NOMO-1 treated with dmso at 0.1 percent for 144 hours (cell line): Measurements from ENCODE around the gene NPBWR2.

ENCODE experiments used
- DNase-seq: peaks from one replicate; lab custom pipeline; 2025; ENCODE audit not compliant: unreplicated experiment; lab: John Stamatoyannopoulos, UW

The NPBWR2 gene

DNA sequence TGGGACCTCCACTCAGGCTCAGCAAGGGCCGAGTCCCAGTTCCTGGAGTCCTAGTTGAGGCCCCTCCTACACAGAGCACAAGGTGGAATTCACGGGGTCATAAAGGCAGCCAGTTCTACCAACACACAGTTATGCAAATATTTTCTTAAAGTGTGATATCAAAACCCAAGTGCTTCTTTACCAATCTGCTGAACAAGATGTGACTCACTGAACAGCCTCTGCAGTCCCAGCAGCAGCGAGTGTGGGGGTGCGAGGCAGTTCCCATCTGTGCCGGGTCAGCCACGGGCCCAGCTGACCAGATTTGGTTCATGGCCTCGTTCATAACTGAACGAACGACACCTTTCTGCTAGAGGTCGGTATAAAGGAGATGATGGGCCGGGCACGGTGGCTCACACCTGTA lies 48.8 kb downstream of the NPBWR2 start:
- no peak for DNase-seq

DNA sequence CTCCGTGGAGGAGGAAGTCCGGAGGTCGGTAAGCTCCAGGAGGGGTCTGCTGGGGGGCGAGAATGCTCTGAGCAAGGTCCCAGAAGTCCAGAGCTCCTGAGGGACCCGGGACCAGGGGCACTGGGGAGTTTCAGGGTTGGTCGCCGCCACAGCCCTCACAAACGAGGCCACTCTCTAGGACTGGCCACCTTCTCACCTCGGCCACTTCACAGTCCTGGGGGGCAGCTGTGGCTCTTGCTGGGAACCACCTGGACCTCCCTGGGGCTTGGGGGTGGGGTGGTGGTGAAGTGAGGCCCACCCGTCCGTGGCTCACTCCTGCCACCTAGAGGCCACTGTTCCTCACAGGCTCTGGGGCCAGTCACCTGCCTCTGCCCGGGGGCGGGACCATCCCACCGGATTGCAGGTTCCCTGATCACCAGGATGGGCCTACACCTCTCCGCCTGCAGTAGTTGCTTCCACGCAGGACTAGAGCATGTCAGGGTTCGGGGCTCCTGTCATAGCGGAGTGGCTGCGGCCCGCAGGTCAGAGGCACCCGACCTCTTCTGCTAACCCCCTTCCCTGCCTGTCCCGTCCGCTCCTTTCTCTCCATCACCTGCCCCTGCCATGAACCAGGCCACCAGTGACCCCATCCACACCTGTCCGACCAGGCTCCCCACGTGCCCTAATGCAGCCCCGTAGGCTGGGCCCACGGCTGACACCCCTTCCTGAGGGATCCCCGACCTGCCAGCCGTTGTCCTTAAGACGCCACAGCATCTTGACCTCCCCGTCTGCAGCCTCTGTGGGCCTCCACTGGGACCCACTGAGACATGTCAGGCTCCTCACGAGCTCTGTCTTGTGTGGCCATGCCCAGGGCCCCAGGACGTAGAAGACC lies 49.5 kb downstream of the NPBWR2 start:
- peak; percentile 48 for DNase-seq

DNA sequence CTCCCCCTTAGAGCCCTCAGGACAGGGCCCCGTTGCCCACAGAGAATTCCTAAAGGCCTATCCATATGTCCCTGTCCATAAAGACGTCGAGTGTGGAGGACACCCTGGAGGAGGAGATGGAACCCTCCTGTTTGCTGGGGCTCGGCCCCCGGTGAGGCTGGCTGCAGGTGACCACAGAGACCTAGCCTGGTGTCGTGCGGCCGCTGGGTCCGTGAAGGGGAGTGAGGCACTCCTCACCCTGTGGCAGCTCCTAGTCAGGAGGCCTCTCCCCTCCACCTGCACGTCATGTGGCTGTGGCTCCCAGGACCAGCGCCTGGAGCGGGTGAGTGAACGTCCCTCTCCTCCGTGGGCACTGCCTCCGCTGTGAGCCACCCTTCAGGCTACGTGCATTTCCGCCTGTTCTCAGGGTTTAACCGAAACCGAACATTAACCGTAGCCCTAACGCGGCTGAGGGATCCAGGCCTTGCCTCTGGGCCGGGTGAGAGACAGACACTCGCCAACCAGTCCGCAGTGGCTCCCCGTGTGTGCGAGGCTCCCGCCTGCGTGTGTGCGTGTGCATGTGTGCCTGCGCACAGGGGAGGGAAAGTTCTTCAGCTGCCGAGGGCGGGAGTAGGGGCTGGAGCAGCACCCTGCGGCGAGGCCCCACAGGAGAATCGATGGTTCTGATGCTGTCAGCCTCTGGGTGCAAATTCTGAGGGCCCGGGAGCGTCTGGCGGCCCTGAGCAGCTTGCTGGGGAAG lies 50.3 kb downstream of the NPBWR2 start:
- no peak for DNase-seq

DNA sequence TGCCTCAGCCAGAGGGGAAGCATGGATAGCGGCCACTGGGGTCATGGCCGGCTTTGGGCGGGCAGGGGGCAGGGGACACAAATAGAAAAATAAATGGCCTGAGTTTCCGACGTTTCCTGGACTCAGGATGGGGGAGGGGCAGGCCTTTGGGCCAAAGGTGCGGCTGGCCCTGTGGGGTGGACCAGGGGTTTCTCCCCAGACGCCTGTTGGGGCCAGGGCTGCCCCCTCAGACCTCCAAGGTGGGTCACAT lies 50.8 kb downstream of the NPBWR2 start:
- DNase-seq: no peak

DNA sequence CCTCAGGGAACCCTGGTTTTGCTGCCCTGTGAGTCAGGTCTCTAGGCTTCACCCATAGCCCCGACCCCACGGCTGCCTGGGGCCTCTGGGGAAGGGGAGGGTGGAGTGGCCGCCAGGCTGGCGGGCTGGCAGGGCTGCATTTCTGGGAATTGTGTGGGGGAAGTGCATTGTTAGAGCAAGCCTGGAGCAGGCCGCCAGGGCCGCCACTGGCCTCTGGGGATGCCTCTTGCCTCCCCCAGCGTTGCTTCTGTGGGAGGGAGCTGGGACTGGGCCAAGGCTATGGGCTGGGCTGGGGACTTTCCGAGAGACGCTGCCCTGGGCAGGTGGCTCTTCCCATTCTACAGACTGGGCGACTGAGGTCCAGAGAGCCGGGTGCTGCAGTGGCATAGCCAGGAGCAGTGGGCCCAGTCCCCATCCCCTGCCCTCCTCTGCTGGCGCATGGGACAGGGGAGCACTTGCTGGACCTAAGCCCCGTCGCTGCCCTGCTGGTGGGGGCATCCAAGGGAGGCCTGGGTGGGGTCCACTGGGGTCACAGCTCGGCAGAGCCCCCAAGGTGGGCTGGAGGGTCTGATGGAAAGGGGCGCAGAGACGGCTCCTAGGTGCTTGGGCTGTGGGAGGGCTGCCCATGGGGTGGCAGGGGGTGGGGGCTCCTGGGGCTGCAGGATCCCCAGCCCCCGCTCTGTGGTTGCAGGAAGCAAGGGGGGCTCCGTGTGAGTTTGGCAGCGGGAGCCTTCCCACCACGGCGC lies 51.3 kb downstream of the NPBWR2 start:
- no peak for DNase-seq

DNA sequence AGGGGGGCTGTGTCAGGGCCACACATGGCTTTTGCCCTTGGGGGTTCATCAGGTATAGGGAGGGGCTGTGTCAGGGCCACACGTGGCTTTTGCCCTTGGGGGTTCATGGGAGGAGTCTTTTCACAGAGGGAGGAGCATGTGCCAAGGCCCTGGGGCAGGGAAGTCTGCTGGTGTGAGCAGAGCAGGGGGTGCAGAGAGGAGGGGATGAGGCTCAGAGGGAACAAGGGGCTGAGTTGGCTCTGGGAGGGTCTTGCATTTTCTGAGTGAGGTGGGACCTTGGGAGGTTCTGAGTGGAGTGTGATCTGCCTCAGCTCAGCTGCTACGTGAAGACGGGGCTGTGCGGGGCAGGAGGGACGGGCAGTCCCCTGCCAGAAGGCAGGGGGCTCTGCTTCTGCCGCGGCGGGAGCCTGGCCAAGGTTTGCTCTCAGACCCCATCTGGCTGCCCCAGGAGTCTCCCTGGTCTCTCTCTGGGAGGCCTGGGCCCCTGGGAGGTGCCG lies 51.9 kb downstream of the NPBWR2 start:
- DNase-seq: no peak

DNA sequence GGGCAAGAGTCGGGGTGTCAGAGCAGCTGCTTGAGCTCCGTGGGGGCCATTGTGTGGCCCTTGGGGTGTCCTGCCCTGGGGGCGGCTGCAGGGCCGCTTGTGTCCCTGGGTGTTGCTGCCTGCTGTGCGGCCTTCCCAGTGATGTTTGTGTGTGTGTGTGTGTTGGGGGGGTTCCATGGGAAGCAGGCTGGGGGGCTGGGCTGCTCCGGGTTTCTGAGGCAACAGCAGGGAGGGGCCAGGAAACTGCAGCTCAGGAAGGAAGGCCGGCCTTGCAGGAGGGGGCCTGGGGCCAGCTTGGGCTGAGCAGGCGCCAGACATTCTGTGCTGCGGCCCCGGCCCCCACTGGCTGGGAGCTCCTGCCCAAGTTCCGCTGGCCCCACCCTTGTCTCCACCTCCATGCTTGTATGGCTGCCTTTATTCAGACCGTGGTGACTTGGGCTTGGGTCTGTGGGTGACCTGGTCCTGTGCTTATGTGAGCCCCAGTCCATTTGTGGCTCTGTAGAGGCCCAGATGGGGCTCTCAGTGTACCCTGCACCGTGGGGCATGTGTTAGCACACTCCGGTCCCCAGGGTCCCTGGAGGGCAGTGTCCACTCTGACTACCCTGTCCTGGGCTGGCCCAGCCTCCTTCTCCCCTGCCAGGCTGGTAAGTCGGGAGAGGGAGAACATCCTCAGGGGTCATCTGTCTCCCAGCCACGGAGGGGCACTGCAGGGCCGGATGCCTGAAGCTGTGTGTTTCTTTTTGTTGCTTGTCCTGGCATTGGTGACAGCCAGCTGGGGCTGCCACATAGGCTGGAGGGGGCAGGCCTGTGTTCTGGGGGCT lies 53.3 kb downstream of the NPBWR2 start:
- no peak for DNase-seq
